Mucosa of rectum (tissue), 2 donors: ENCODE results near the gene PDSS2.
"Not testable (repeated sequence)": the region's sequence is repeated elsewhere in the genome, so short reads cannot be mapped to it uniquely, and the experiment has no call there.

Source experiments
- H3K27ac ChIP-seq, 2 donors: one replicate each; pipeline ENCODE4 v1.7.0; 2013; ENCODE audit warnings: inconsistent platforms in 2 of 2, low read depth in 2 of 2, low read length in 2 of 2
- H3K27me3 ChIP-seq, 2 donors: one replicate each; pipeline ENCODE4 v1.7.0; 2013; ENCODE audit warnings: low read length in 2 of 2; ENCODE audit not compliant: control insufficient read depth in 2 of 2, insufficient read depth in 2 of 2
- H3K36me3 ChIP-seq, 2 donors: one replicate each; pipeline ENCODE4 v1.7.0; 2013; ENCODE audit warnings: low read length in 2 of 2; ENCODE audit not compliant: control insufficient read depth in 2 of 2, insufficient read depth in 2 of 2
- H3K4me1 ChIP-seq, 2 donors: one replicate each; pipeline ENCODE4 v1.7.0; 2013; ENCODE audit warnings: low read length in 2 of 2, mild to moderate bottlenecking in 1 of 2; ENCODE audit not compliant: control insufficient read depth in 2 of 2, insufficient read depth in 2 of 2
- H3K4me3 ChIP-seq, 2 donors: one replicate each; pipeline ENCODE4 v1.7.0; 2013; ENCODE audit warnings: low read length in 2 of 2
- H3K9ac ChIP-seq, 2 donors: one replicate each; pipeline ENCODE4 v1.7.0; 2013; ENCODE audit warnings: low read length in 2 of 2, low read depth in 1 of 2, mild to moderate bottlenecking in 1 of 2
- H3K9me3 ChIP-seq, 2 donors: one replicate each; pipeline ENCODE4 v1.7.0; 2013; ENCODE audit warnings: low read length in 2 of 2; ENCODE audit not compliant: control insufficient read depth in 2 of 2
- donor health status: healthy.
- donor health status: Normal muscosa, but diverticular disease.

Gene PDSS2

DNA sequence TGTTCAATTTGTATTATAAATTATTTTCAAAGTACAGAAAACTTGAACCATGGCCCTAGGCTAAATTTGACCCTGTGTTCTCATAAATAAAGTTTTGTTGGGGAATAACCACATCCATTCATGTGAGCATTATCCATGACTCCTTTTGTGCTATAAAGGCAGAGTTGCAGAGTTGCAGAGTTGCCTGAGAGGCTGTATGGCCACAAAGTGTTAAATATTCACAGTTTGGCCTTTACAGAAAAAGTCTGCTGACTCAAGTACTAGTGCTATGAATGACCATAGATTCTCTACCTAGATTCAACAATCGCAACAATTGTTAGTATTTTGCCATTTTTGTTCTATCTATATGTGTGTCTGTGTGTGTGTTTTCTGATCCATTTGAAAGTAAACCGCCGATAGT, 297.8 kb downstream of the PDSS2 start:
- no peaks in the 10 kb centered on the region for H3K27me3 ChIP-seq
- H3K4me1 ChIP-seq = no peaks in the 10 kb centered on the region
- no peaks in the 10 kb centered on the region for H3K9me3 ChIP-seq
- H3K36me3 ChIP-seq = no peaks in the 10 kb centered on the region
- H3K4me3 ChIP-seq = no peak overlapping the region
- no peak overlapping the region for H3K9ac ChIP-seq
- H3K27ac ChIP-seq = no peak overlapping the region

DNA sequence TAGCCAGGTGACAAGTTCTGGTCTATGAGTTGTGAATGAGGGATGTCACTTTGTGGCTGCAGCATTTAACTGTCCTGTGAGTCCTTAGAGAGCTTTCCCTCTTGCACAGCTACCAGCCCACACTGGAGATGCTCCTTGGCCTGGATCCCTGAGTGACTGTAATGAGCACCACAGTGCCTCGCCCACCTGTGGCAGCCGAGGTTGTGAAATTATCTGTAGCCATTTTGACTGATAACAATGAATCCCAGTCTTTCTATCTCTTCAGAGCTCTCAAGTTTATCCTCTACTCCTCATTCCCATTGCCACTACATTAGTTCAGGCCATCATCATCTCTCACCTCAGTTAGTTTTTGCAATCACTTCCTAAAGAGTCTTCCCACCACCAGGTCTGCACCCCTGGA, 302.7 kb downstream of the PDSS2 start:
- H3K9me3 ChIP-seq = no peaks in the 10 kb centered on the region
- H3K9ac ChIP-seq = no peak overlapping the region
- H3K27me3 ChIP-seq = no peaks in the 10 kb centered on the region
- peaks cover 13 to 28% of the 10 kb centered on the region in 2 donors for H3K4me1 ChIP-seq
- no peaks in the 10 kb centered on the region for H3K36me3 ChIP-seq
- no peak overlapping the region for H3K4me3 ChIP-seq
- H3K27ac ChIP-seq = no peak overlapping the region

DNA sequence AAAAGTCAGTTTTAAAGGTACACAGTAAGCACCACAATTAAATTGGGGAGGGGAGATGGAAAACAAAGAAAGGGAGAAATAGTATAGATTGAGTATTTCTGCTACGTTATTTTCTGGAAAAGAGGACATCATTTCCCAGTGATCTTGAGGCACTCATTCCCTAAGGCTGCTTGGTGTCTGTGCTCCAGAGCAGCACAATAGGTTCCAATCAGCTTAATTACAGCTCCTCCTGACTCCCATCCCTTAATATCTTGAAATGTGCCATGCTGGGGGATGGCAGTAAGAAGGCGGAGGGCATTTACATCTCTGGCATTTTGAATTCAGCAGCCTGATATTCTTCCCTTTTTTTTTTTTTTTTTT, 304.6 kb downstream of the PDSS2 start:
- no peak overlapping the region for H3K27ac ChIP-seq
- H3K27me3 ChIP-seq = no peaks in the 10 kb centered on the region
- no peaks in the 10 kb centered on the region for H3K9me3 ChIP-seq
- H3K4me3 ChIP-seq = no peak overlapping the region
- peak overlapping the region in 1 of 2 donors; percentile 5 for H3K9ac ChIP-seq
- H3K4me1 ChIP-seq = peaks cover 15 to 28% of the 10 kb centered on the region in 2 donors
- no peaks in the 10 kb centered on the region for H3K36me3 ChIP-seq

DNA sequence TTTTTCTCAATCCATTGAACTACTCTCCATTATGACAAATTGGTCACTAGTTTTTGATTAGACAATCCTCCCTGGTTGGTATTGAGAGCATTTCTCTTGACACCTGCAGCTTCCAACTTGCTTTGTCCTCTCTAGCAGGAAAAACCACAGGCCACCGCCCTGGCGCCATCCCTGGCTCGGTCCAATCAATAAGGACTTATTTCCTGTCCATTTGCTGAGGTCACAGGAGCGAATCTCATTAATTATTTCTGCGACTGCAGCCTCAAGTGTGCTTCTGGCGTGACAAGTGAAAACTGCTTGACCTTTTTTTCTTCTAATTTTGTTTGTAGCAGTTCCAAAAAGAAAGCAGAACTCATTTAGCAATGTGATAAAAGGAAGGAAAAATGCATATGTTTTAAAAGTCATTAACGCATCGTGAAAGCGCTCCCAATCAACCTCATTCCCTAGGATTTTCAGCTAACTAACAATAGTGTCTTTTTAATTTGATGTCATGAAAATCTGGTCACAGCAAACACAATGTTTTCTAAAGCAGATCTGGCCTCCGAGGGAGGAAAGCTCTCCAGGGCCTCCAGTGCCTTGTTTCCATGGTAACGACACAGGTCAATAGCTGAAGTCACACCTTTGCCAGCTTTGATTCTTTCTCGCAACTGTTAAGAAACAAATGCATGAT, 305.1 kb downstream of the PDSS2 start:
- Histone ChIP-seq H3K9ac (peak overlapping the region in 1 of 2 donors; percentile 5), H3K27ac (peak overlapping the region in 1 of 2 donors; percentile 44), H3K4me3 (no peak overlapping the region), H3K9me3 (no peaks in the 10 kb centered on the region), H3K27me3 (no peaks in the 10 kb centered on the region), H3K4me1 (peaks cover 15 to 28% of the 10 kb centered on the region in 2 donors), H3K36me3 (no peaks in the 10 kb centered on the region)

DNA sequence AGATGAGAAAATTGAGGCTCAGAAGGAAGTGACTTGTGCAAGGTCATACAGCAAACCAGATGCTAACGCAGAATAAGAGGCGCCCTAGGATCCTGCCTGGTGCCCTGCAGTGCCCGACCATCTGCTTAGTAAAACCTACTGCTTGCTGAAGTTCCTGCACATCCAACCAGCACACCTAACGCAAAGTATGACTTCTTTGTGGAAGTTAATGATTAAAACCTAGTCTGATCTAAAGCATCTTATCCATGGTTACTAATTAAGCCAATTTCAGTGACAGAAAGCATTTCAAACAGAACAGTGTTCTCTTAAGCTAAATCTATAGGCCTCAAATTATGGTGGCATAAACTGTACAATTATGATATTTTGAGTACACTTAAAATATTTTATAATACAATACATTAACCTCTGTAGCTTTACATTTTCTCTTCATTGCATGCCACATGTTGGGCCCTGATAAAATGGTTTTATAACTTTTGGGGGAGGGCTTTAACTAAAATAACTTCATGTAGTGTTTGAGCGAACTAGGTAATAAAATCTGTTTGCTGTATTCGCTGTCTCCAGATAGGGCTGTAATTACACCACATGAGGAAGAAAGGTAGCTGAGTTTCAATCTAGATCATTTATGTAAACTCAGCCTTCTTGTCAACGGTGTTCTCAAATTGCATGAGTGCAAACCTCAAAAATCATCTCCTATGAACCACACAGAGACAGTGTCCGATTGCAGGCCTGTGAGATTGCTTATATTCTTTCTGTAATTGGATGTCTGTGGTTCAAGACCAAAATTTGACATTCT, 306.5 kb downstream of the PDSS2 start:
- no peaks in the 10 kb centered on the region for H3K27me3 ChIP-seq
- peak overlapping the region; percentile 16 to 26 for H3K4me3 ChIP-seq
- peak overlapping the region; percentile 62 to 63 for H3K27ac ChIP-seq
- no peaks in the 10 kb centered on the region for H3K9me3 ChIP-seq
- H3K9ac ChIP-seq = no peak overlapping the region
- H3K36me3 ChIP-seq = no peaks in the 10 kb centered on the region
- H3K4me1 ChIP-seq = peaks cover 15 to 28% of the 10 kb centered on the region in 2 donors

DNA sequence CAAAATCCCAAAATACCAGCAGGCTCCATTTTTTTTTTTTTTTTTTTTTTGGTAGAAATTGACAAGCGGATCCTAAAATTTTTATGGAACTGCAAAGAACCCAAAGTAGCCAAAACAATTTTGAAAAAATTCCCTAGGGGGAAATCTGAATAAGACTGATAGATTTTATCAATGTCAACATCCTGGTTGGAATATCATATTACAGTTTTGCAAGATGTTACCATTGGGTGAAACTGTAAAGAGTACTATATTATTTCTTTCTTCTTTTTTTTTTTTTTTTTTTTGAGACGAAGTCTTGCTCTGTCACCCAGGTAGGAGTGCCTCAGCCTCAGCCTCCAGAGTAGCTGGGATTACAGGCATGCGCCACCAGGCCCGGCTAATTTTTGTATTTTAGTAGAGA, 314.7 kb downstream of the PDSS2 start:
- no peaks in the 10 kb centered on the region for H3K27me3 ChIP-seq
- no peaks in the 10 kb centered on the region for H3K9me3 ChIP-seq
- no peaks in the 10 kb centered on the region for H3K36me3 ChIP-seq
- H3K4me1 ChIP-seq = no peaks in the 10 kb centered on the region
- no peak overlapping the region for H3K27ac ChIP-seq
- H3K4me3 ChIP-seq = no peak overlapping the region
- H3K9ac ChIP-seq = no peak overlapping the region

DNA sequence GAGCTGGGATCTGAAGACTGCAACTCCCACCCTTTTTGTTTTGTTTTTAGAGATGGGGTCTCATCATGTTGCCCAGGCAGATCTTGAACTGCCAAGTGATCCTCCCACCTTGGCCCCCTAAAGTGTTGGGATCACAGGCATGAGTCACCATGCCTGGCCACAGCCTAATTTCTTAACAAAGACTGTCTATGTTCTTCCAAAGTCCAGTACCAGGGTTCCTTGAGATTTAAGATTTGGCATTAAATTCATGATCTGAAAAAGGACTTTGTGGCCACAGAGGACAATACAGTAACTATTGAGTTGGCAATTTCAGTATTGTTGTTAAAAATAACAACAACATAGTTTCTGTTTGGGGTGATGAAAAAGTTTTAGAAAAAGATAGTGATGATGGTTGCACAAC, 315.4 kb downstream of the PDSS2 start:
- Histone ChIP-seq H3K4me3 (no peak overlapping the region), H3K9ac (no peak overlapping the region), H3K9me3 (no peaks in the 10 kb centered on the region), H3K4me1 (no peaks in the 10 kb centered on the region), H3K27ac (no peak overlapping the region), H3K27me3 (no peaks in the 10 kb centered on the region), H3K36me3 (no peaks in the 10 kb centered on the region)

DNA sequence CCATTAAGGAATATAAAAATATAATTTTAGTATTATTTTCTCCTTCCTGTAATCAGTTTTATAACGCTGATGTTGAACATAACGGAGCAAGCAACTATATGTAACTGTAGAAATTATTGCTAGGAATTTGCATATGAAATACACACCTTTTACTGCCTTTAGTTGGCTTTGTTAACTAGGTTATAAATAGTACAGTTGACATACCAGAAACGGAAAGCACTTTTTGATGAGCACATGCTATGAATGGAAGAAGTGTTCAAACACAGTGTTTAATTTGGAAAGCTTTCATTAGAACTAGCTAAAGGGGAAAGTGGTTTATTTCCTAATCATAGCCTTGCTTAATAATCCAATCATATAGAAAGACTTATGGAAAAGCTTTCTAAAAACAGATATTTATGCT, 318.8 kb downstream of the PDSS2 start:
- no peaks in the 10 kb centered on the region for H3K36me3 ChIP-seq
- no peak overlapping the region for H3K9ac ChIP-seq
- H3K27ac ChIP-seq = no peak overlapping the region
- no peak overlapping the region for H3K4me3 ChIP-seq
- no peaks in the 10 kb centered on the region for H3K27me3 ChIP-seq
- no peaks in the 10 kb centered on the region for H3K9me3 ChIP-seq
- no peaks in the 10 kb centered on the region for H3K4me1 ChIP-seq

DNA sequence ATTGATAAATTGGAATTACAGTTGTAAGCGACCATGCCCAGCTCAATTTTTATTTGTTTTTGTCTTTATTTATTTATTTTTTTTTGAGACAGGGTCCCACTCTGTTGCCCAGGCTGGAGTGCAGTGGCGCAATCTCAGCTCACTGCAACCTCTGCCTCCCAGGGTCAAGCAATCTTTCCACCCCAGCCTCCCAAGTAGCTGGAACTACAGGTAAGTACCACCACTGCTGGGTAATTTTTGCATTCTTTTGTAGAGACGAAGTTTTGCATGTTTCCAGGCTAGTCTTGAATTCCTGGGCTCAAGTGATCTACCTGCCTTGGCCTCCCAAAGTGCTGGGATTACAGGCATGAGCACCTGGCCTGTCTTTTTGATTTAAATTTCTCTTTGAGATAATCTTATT, 323.0 kb downstream of the PDSS2 start:
- H3K27ac ChIP-seq, H3K9me3 ChIP-seq, H3K9ac ChIP-seq, H3K27me3 ChIP-seq, H3K4me1 ChIP-seq, H3K36me3 ChIP-seq, H3K4me3 ChIP-seq: not testable (repeated sequence)

DNA sequence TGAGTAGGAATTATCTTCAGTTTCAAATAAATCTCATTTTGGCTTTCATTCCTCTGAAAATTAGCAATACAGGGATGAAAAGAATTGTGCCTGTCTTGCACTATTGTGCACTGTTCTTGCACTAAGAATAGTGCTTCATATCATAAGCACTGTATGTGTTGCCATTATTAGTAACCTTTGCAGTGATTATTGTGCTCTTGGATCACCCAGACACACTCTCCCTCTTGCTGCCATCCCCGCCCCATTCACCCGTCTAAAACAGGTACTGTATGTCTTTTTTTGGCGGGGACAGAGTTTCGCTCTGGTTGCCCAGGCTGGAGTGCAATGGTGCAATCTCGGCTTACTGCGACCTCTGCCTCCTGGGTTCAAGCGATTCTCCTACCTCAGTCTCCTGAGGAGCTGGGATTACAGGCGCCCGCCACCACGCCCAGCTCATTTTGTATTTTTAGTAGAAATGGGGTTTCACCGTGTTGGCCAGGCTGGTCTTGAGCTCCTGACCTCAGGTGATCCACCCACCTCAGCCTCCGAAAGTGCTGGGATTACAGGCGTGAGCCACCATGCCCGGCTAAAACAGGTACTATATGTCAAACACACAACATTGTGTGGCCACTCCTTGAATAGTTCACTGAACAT, 324.2 kb downstream of the PDSS2 start:
- not testable (repeated sequence) for H3K4me1 ChIP-seq, H3K27ac ChIP-seq, H3K9ac ChIP-seq, H3K27me3 ChIP-seq, H3K4me3 ChIP-seq, H3K9me3 ChIP-seq, H3K36me3 ChIP-seq
